ENCODE results near the gene P2RY2.
A peak's percentile ranks its signal among the peaks of the same experiment; 100 is the strongest.

The P2RY2 gene

DNA sequence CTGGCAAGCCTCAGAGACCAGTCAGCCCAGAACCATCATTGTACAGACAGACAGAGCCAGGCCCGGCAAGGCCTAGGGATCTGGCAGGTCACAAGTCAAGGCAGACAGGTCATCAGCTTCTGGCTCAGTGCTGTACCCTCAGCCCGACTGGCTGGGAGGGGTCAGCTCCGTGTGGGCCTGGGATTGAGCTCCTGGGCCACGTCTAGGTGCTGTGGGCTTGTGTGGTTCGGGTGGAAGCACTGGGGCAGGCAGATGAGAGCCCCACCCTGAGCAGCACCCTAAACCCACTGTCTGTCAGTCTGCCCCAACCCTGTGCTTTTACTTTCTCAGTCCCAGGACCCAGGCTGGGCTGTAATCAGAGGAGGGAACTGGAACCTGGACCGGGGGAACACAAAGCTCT is 26.9 kb upstream of the P2RY2 start:
- Histone ChIP-seq H3K14ac (ENCODE audit: low read length) (no peak overlapping the region), H3K18ac (ENCODE audit: low read length) (peak overlapping the region; percentile 35), H3K4me3 (ENCODE audit: low read length in 2 of 2) (no peak overlapping the region), H3K4ac (ENCODE audit: low read length) (no peak overlapping the region), H3K23ac (ENCODE audit: low read depth, low read length, poor library complexity) (peak overlapping the region; percentile 48), H2BK12ac (ENCODE audit: low read length) (no peak overlapping the region), H3K27me3 (ENCODE audit: control insufficient read depth in 3 of 3, insufficient read depth in 3 of 3, low read depth in 1 of 3, low read length in 3 of 3) (peaks cover 0 to 42% (median 0%) of the 10 kb centered on the region in 3 experiments), H3K36me3 (replicated peaks in 1 of 2; ENCODE audit: control insufficient read depth in 2 of 2, insufficient read depth in 2 of 2, low read length in 2 of 2) (no peaks in the 10 kb centered on the region), H3K27ac (replicated peaks; ENCODE audit: low read length) (no peak overlapping the region), H3K4me2 (ENCODE audit: insufficient read depth, low read length, poor library complexity, severe bottlenecking) (no peak overlapping the region), H3K79me1 (ENCODE audit: low read depth, low read length) (no peaks in the 10 kb centered on the region), H2BK15ac (ENCODE audit: low read length) (no peak overlapping the region), H3K9me3 (replicated peaks in 1 of 2; ENCODE audit: control insufficient read depth in 2 of 2, insufficient read depth in 1 of 2, low read depth in 1 of 2, low read length in 2 of 2) (no peaks in the 10 kb centered on the region), H2BK120ac (ENCODE audit: low read depth, low read length) (peak overlapping the region; percentile 27), H3K4me1 (ENCODE audit: control insufficient read depth in 2 of 2, insufficient read depth in 1 of 2, low read depth in 1 of 2, low read length in 2 of 2) (peaks cover 0 to 3% of the 10 kb centered on the region in 2 donors), H2AK5ac (ENCODE audit: low read depth, low read length) (peak overlapping the region; percentile 54), H2BK5ac (ENCODE audit: low read length) (no peak overlapping the region), H4K8ac (ENCODE audit: low read depth, low read length) (no peak overlapping the region), H4K91ac (ENCODE audit: low read depth, low read length, poor library complexity) (peak overlapping the region; percentile 30), H2AFZ (ENCODE audit: low read length) (no peak overlapping the region), H3K9ac (ENCODE audit: low read depth, low read length, poor library complexity) (no peak overlapping the region)
- DNase-seq (ENCODE audit: low spot score): no peak
- WGBS, 2 donors (ENCODE audit: extremely low coverage in 2 of 2, insufficient read length in 2 of 2, insufficient replicate concordance in 1 of 2): no CpG with 5 or more reads among the region's 6 CpGs

DNA sequence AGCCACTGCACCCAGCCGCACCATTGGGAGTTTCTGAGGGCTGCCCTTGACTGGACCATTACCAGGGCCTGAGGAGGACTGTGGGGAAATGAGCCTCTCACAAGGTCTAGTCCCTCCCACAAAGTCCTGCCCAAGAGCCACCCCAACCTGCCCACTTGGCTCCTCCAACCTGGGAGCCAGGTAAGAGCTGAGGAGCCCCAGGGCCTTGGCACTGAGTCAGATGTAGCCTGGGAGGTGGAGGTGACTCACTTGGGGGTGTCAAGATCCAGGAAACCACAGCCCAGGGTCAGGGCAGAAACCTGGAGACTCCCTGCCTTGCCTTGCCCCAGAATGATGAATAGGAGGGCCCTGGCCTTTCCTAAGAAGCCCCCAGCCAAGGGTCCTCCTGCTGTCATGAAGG is 25.8 kb upstream of the P2RY2 start:
- WGBS, 2 donors (ENCODE audit: extremely low coverage in 2 of 2, insufficient read length in 2 of 2, insufficient replicate concordance in 1 of 2): no CpG with 5 or more reads among the region's 1 CpG
- H2BK12ac ChIP-seq (ENCODE audit: low read length): no peak overlapping the region

DNA sequence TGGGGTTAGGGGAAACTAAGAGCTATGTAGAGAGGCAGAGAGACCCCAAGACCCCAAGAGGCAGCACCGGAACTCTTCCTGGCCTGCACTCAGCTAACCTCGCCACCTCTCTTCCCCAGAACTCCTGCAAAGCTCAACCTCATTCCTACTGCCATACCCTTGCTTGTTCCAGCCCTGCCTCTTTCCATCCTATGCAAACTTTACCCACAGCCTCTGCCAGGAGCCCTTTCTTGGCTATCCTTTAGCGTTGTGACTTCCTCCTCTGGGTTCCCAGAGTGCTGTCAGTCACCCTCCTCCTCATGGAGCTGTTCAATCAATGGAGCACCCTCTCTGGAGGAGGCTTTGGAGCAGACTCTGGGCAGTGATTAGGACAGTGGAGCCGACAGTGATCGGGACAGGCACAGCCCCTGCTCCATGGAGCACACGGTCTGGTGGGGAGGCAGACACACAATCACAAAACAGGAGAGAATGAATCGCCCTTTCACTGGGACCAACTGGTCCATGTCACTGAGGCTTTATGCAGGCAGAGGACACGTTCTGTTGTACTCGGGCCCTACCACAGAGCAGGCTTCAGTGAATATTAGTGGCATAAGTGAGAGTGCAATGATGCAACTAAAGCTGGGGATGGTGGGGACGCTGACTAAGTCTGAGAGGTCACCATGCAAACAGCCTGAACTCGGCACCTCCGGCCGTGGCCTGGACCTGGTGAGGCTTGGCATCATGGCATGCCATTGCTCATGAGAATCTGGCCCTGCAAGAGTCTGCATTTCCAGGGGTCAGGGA is 24.6 kb upstream of the P2RY2 start:
- Histone ChIP-seq H4K91ac (ENCODE audit: low read depth, low read length, poor library complexity) (peak overlapping the region; percentile 6), H3K23ac (ENCODE audit: low read depth, low read length, poor library complexity) (no peak overlapping the region), H3K4ac (ENCODE audit: low read length) (no peak overlapping the region), H2AFZ (ENCODE audit: low read length) (no peak overlapping the region), H3K14ac (ENCODE audit: low read length) (peak overlapping the region; percentile 33), H3K9me3 (replicated peaks in 1 of 2; ENCODE audit: control insufficient read depth in 2 of 2, insufficient read depth in 1 of 2, low read depth in 1 of 2, low read length in 2 of 2) (no peaks in the 10 kb centered on the region), H3K79me1 (ENCODE audit: low read depth, low read length) (no peaks in the 10 kb centered on the region), H2BK5ac (ENCODE audit: low read length) (no peak overlapping the region), H4K8ac (ENCODE audit: low read depth, low read length) (no peak overlapping the region), H2AK5ac (ENCODE audit: low read depth, low read length) (no peak overlapping the region), H3K27ac (replicated peaks; ENCODE audit: low read length) (no peak overlapping the region), H2BK120ac (ENCODE audit: low read depth, low read length) (no peak overlapping the region), H2BK15ac (ENCODE audit: low read length) (peak overlapping the region; percentile 6), H3K4me1 (ENCODE audit: control insufficient read depth in 2 of 2, insufficient read depth in 1 of 2, low read depth in 1 of 2, low read length in 2 of 2) (peaks cover 1 to 2% of the 10 kb centered on the region in 2 donors), H2BK12ac (ENCODE audit: low read length) (no peak overlapping the region), H3K27me3 (ENCODE audit: control insufficient read depth in 3 of 3, insufficient read depth in 3 of 3, low read depth in 1 of 3, low read length in 3 of 3) (peaks cover 0 to 37% (median 0%) of the 10 kb centered on the region in 3 experiments), H3K36me3 (replicated peaks in 1 of 2; ENCODE audit: control insufficient read depth in 2 of 2, insufficient read depth in 2 of 2, low read length in 2 of 2) (no peaks in the 10 kb centered on the region), H3K4me3 (ENCODE audit: low read length in 2 of 2) (no peak overlapping the region), H3K9ac (ENCODE audit: low read depth, low read length, poor library complexity) (no peak overlapping the region), H3K4me2 (ENCODE audit: insufficient read depth, low read length, poor library complexity, severe bottlenecking) (no peak overlapping the region), H3K18ac (ENCODE audit: low read length) (peak overlapping the region; percentile 15)
- no peak for DNase-seq (ENCODE audit: low spot score)
- no CpG with 5 or more reads among the region's 13 CpGs for WGBS, 2 donors (ENCODE audit: extremely low coverage in 2 of 2, insufficient read length in 2 of 2, insufficient replicate concordance in 1 of 2)

More for the DNA sequence above, 25.8 kb upstream of the P2RY2 start:
- Histone ChIP-seq H3K79me1 (ENCODE audit: low read depth, low read length) (no peaks in the 10 kb centered on the region), H2BK5ac (ENCODE audit: low read length) (no peak overlapping the region), H3K27ac (replicated peaks; ENCODE audit: low read length) (no peak overlapping the region), H3K23ac (ENCODE audit: low read depth, low read length, poor library complexity) (no peak overlapping the region), H2BK15ac (ENCODE audit: low read length) (no peak overlapping the region), H3K27me3 (ENCODE audit: control insufficient read depth in 3 of 3, insufficient read depth in 3 of 3, low read depth in 1 of 3, low read length in 3 of 3) (peaks cover 0 to 46% (median 0%) of the 10 kb centered on the region in 3 experiments), H3K36me3 (replicated peaks in 1 of 2; ENCODE audit: control insufficient read depth in 2 of 2, insufficient read depth in 2 of 2, low read length in 2 of 2) (no peaks in the 10 kb centered on the region), H3K4me2 (ENCODE audit: insufficient read depth, low read length, poor library complexity, severe bottlenecking) (no peak overlapping the region), H4K8ac (ENCODE audit: low read depth, low read length) (no peak overlapping the region), H4K91ac (ENCODE audit: low read depth, low read length, poor library complexity) (no peak overlapping the region), H3K9me3 (replicated peaks in 1 of 2; ENCODE audit: control insufficient read depth in 2 of 2, insufficient read depth in 1 of 2, low read depth in 1 of 2, low read length in 2 of 2) (no peaks in the 10 kb centered on the region), H3K18ac (ENCODE audit: low read length) (no peak overlapping the region), H2AK5ac (ENCODE audit: low read depth, low read length) (no peak overlapping the region), H3K4ac (ENCODE audit: low read length) (no peak overlapping the region), H3K4me1 (ENCODE audit: control insufficient read depth in 2 of 2, insufficient read depth in 1 of 2, low read depth in 1 of 2, low read length in 2 of 2) (peaks cover 0 to 3% of the 10 kb centered on the region in 2 donors), H3K14ac (ENCODE audit: low read length) (no peak overlapping the region), H3K9ac (ENCODE audit: low read depth, low read length, poor library complexity) (no peak overlapping the region), H2BK120ac (ENCODE audit: low read depth, low read length) (no peak overlapping the region), H3K4me3 (ENCODE audit: low read length in 2 of 2) (no peak overlapping the region), H2AFZ (ENCODE audit: low read length) (no peak overlapping the region)
- no peak for DNase-seq (ENCODE audit: low spot score)

DNA sequence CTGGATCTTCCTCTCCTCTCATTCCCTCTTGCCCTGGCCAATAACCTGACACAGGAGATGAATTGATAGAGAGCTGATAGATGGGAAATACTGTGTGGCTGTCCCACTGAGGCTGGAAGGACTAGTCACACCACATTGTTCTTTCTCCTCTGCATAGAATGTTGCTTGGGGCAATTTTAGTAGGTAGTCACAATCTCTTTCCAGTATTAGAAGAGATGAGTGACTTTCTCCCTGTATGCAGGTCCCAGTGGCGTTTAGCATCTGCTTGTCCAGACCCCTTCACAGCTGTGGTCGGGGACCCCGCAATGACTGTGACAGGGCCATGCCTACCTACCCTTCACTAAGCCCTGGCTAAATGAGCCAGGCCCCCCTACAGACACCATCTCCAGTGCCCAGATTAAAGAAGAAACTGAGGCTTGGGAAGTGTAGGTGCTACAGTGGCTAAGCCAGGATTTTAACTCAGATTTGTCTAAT is 24.0 kb upstream of the P2RY2 start:
- no peak overlapping the region for H3K9ac ChIP-seq (ENCODE audit: low read depth, low read length, poor library complexity)
- H2BK5ac ChIP-seq (ENCODE audit: low read length): no peak overlapping the region
- no peaks in the 10 kb centered on the region for H3K9me3 ChIP-seq (replicated peaks in 1 of 2; ENCODE audit: control insufficient read depth in 2 of 2, insufficient read depth in 1 of 2, low read depth in 1 of 2, low read length in 2 of 2)
- no peaks in the 10 kb centered on the region for H3K79me1 ChIP-seq (ENCODE audit: low read depth, low read length)
- DNase-seq (ENCODE audit: low spot score): no peak
- no peak overlapping the region for H4K8ac ChIP-seq (ENCODE audit: low read depth, low read length)
- H3K4ac ChIP-seq (ENCODE audit: low read length): no peak overlapping the region
- no peak overlapping the region for H3K14ac ChIP-seq (ENCODE audit: low read length)
- no peak overlapping the region for H2BK120ac ChIP-seq (ENCODE audit: low read depth, low read length)
- H3K23ac ChIP-seq (ENCODE audit: low read depth, low read length, poor library complexity): no peak overlapping the region
- H2BK12ac ChIP-seq (ENCODE audit: low read length): no peak overlapping the region
- H3K27ac ChIP-seq (replicated peaks; ENCODE audit: low read length): no peak overlapping the region
- H3K4me2 ChIP-seq (ENCODE audit: insufficient read depth, low read length, poor library complexity, severe bottlenecking): no peak overlapping the region
- no peak overlapping the region for H3K4me3 ChIP-seq (ENCODE audit: low read length in 2 of 2)
- no peak overlapping the region for H4K91ac ChIP-seq (ENCODE audit: low read depth, low read length, poor library complexity)
- H3K4me1 ChIP-seq (ENCODE audit: control insufficient read depth in 2 of 2, insufficient read depth in 1 of 2, low read depth in 1 of 2, low read length in 2 of 2): peaks cover 7 to 8% of the 10 kb centered on the region in 2 donors
- no peak overlapping the region for H2BK15ac ChIP-seq (ENCODE audit: low read length)
- H2AFZ ChIP-seq (ENCODE audit: low read length): no peak overlapping the region
- H2AK5ac ChIP-seq (ENCODE audit: low read depth, low read length): no peak overlapping the region
- no peak overlapping the region for H3K18ac ChIP-seq (ENCODE audit: low read length)
- no CpG with 5 or more reads among the region's 3 CpGs for WGBS, 2 donors (ENCODE audit: extremely low coverage in 2 of 2, insufficient read length in 2 of 2, insufficient replicate concordance in 1 of 2)
- no peaks in the 10 kb centered on the region for H3K36me3 ChIP-seq (replicated peaks in 1 of 2; ENCODE audit: control insufficient read depth in 2 of 2, insufficient read depth in 2 of 2, low read length in 2 of 2)
- H3K27me3 ChIP-seq (ENCODE audit: control insufficient read depth in 3 of 3, insufficient read depth in 3 of 3, low read depth in 1 of 3, low read length in 3 of 3): peaks cover 0 to 34% (median 0%) of the 10 kb centered on the region in 3 experiments
